Activated CD8-positive, alpha-beta memory T cell treated with anti-CD3 and anti-CD28 coated beads, Interleukin-2, amount 50 U/mL, for 4 hours (primary cell): ENCODE data around the gene ERFE.
"Not testable (repeated sequence)": the region's sequence is repeated elsewhere in the genome, so short reads cannot be mapped to it uniquely, and the experiment has no call there.

ENCODE experiments used
- DNase-seq: peaks from one replicate; pipeline ENCODE4 v3.0.0-alpha.2; 2020

The ERFE gene

GRCh38 chr2:238171072-238171431 lies 12.3 kb downstream of the ERFE start:
- DNase-seq = not testable (repeated sequence)

GRCh38 chr2:238171575-238172187 lies 12.9 kb downstream of the ERFE start:
- no peak for DNase-seq

- no peak for DNase-seq
These were observed 13.7 kb downstream of the ERFE start for GRCh38 chr2:238172439-238172838.

- DNase-seq = no peak
These were observed 14.9 kb downstream of the ERFE start for GRCh38 chr2:238173692-238174091.

- no peak for DNase-seq
These were observed 15.5 kb downstream of the ERFE start for GRCh38 chr2:238174291-238174690.

GRCh38 chr2:238174701-238175100 lies 15.9 kb downstream of the ERFE start:
- DNase-seq = no peak

- DNase-seq = no peak
These were observed 17.8 kb downstream of the ERFE start for GRCh38 chr2:238176613-238177012.

- no peak for DNase-seq
These were observed 21.8 kb downstream of the ERFE start for GRCh38 chr2:238180554-238180953.

GRCh38 chr2:238182362-238182761 lies 23.6 kb downstream of the ERFE start:
- DNase-seq = no peak

- no peak for DNase-seq
These were observed 25.1 kb downstream of the ERFE start for GRCh38 chr2:238183821-238184220.

GRCh38 chr2:238187618-238188548 lies 29.1 kb downstream of the ERFE start:
- DNase-seq = no peak

GRCh38 chr2:238190445-238190844 lies 31.7 kb downstream of the ERFE start:
- no peak for DNase-seq

- no peak for DNase-seq
These were observed 43.7 kb downstream of the ERFE start for GRCh38 chr2:238202326-238203093.

GRCh38 chr2:238203094-238203972 lies 44.6 kb downstream of the ERFE start, which contains the start of gene ILKAP:
TSS of gene ILKAP (minus strand) at chr2:238203695. CDS start at chr2:238203553, 142 bp downstream.
- DNase-seq = peak; percentile 89

- no peak for DNase-seq
These were observed 45.4 kb downstream of the ERFE start for GRCh38 chr2:238203973-238204683.

- no peak for DNase-seq
These were observed 48.2 kb downstream of the ERFE start for GRCh38 chr2:238207006-238207405.

GRCh38 chr2:238216651-238217184 lies 57.9 kb downstream of the ERFE start:
- no peak for DNase-seq
